Stimulated activated memory B cell treated with anti-CD40 and anti-IgM and Interleukin-4, amounts not matched to agents 10 μg/mL and 1 μg/mL and 100 μg/mL, for 72 hours (primary cell): Measurements from ENCODE around the gene HECTD2.
"Not testable (repeated sequence)": the region's sequence is repeated elsewhere in the genome, so short reads cannot be mapped to it uniquely, and the experiment has no call there.

Experiments
- ATAC-seq: fragments of 150-1000 bp; cut with Tn5 transposase; 2 replicates; pipeline ENCODE4 v1.10.0; 2021
- H3K27ac Mint-ChIP-seq: one replicate; pipeline ENCODE4 v1.8.0; 2022; ENCODE audit warnings: mild to moderate bottlenecking, mixed read lengths
- H3K27me3 Mint-ChIP-seq: one replicate; pipeline ENCODE4 v1.8.0; 2022; ENCODE audit warnings: mixed read lengths
- H3K36me3 Mint-ChIP-seq: one replicate; pipeline ENCODE4 v1.8.0; 2022; ENCODE audit warnings: mixed read lengths
- H3K4me1 Mint-ChIP-seq: one replicate; pipeline ENCODE4 v1.8.0; 2022; ENCODE audit warnings: mixed read lengths
- H3K4me3 Mint-ChIP-seq: one replicate; pipeline ENCODE4 v1.8.0; 2022; ENCODE audit warnings: mild to moderate bottlenecking, moderate library complexity, mixed read lengths
- H3K9me3 Mint-ChIP-seq: one replicate; pipeline ENCODE4 v1.8.0; 2022; ENCODE audit warnings: mixed read lengths

The HECTD2 gene

GRCh38 chr10:91435241-91435640 is 25.1 kb downstream of the HECTD2 start:
- no peak for ATAC-seq
- Mint-ChIP-seq H3K4me1 (peaks cover 7% of the 10 kb centered on the region), H3K27ac (no peak overlapping the region), H3K9me3 (peaks cover 6% of the 10 kb centered on the region), H3K36me3 (peaks cover 65% of the 10 kb centered on the region), H3K4me3 (no peak overlapping the region), H3K27me3 (no peaks in the 10 kb centered on the region)

DNA sequence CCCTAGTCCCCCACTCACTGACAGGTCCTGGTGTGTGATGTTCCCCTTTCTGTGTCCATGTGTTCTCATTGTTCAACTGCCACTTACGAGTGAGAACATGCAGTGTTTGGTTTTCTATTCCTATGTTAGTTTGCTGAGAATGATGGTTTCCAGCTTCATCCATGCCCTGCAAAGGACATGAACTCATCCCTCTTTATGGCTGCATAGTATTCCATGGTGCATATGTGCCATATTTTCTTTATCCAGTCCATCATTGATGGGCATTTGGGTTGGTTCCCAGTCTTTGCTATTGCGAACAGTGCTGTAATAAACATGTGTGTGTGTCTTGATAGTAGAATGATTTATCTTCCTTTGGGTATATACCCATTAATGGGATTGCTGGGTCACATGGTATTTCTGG is 28.1 kb downstream of the HECTD2 start:
- H3K4me1 Mint-ChIP-seq, H3K27me3 Mint-ChIP-seq, H3K9me3 Mint-ChIP-seq, ATAC-seq, H3K4me3 Mint-ChIP-seq, H3K27ac Mint-ChIP-seq: not testable (repeated sequence)
- peaks cover 42% of the 10 kb centered on the region for H3K36me3 Mint-ChIP-seq

DNA sequence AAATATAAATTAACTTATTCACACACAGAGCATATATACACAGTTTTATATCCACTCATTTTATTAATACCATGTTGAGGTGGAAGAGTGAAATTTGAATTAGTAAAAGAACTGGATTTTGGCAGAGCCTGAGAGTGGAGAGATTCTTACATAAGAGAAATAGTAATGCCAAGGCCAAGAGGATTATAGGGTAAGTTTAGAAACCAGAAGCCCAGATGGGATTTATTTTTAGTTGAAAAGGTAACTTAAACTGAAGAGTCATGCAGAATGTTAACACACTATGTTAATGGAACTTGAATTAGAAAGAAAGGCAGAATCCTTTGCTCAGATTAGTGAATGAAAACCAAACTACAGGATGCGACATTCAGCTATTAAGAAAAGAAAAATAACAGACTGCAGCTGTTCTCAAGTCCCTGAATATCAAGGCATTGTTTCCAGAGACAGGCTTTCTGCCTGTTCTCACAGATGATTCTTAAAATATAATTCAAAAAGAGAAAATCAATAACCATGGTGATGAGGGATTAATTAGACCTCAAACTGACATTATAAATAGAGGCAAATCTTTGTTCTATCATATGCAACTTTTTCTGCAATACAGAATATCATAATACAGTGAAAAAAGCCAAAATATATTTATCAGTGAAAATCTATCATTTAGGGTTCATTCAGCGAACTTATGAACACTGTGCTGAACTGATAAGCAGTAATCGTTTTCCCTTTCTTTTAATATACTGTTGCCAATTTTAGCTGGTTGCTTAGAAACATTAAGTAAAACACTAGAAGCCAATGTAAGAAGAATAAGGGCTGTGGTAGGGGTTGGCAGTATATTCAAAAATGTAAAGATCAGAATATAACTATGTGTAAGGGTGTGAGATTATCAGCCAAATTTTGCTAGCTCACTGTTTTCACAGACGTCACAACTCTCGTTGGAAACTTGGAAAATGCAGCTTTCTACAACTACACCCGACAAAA is 34.4 kb downstream of the HECTD2 start:
- no peak for ATAC-seq
- peaks cover 8% of the 10 kb centered on the region for H3K4me1 Mint-ChIP-seq

GRCh38 chr10:91452063-91452462 is 41.9 kb downstream of the HECTD2 start:
- Mint-ChIP-seq H3K4me1 (no peaks in the 10 kb centered on the region), H3K36me3 (peaks cover 21% of the 10 kb centered on the region), H3K27ac (no peak overlapping the region), H3K27me3 (no peaks in the 10 kb centered on the region), H3K9me3 (peaks cover 20% of the 10 kb centered on the region), H3K4me3 (no peak overlapping the region)
- ATAC-seq = no peak

More for the DNA sequence above, 34.4 kb downstream of the HECTD2 start:
- H3K9me3 Mint-ChIP-seq = peaks cover 2% of the 10 kb centered on the region
- H3K36me3 Mint-ChIP-seq = peaks cover 25% of the 10 kb centered on the region
- H3K27me3 Mint-ChIP-seq = no peaks in the 10 kb centered on the region
- H3K4me3 Mint-ChIP-seq = no peak overlapping the region
- no peak overlapping the region for H3K27ac Mint-ChIP-seq

DNA sequence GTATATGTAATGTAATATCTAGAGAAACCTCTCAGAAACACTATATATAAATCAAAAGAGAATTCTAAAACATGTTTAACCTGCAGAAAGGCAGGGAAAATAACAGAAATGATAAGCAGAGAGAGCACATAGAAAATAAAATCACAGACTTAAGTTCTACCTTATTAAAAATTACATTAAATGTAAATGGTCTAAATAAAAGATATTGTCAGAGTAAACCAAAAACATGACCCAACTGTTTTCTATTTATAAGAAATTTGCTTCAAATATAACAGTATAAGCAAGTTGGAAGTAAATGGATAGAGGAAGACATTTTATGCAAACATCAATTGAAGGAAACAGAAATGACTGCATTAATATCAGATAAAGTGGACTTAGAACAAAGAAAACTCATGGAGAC is 43.4 kb downstream of the HECTD2 start:
- Mint-ChIP-seq H3K27ac (no peak overlapping the region), H3K9me3 (peaks cover 20% of the 10 kb centered on the region), H3K36me3 (peaks cover 21% of the 10 kb centered on the region), H3K4me1 (no peaks in the 10 kb centered on the region), H3K27me3 (no peaks in the 10 kb centered on the region), H3K4me3 (no peak overlapping the region)
- ATAC-seq = no peak

DNA sequence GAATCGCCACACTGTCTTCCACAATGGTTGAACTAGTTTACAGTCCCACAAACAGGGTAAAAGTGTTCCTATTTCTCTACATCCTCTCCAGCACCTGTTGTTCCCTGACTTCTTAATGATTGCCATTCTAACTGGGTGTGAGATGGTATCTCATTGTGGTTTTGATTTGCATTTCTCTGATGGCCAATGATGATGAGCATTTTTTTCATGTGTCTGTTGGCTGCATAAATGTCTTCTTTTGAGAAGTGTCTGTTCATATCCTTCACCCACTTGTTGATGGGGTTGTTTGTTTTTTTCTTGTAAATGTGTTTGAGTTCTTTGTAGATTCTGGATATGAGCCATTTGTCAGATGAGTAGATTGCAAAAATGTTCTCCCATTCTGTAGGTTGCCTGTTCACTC is 45.0 kb downstream of the HECTD2 start:
- Mint-ChIP-seq H3K36me3 (peaks cover 26% of the 10 kb centered on the region), H3K9me3 (peaks cover 20% of the 10 kb centered on the region)
- H3K27ac Mint-ChIP-seq, ATAC-seq, H3K4me3 Mint-ChIP-seq, H3K4me1 Mint-ChIP-seq, H3K27me3 Mint-ChIP-seq: not testable (repeated sequence)

- ATAC-seq = no peak
- no peak overlapping the region for H3K4me3 Mint-ChIP-seq
- no peak overlapping the region for H3K27ac Mint-ChIP-seq
- no peaks in the 10 kb centered on the region for H3K27me3 Mint-ChIP-seq
- peaks cover 44% of the 10 kb centered on the region for H3K36me3 Mint-ChIP-seq
- no peaks in the 10 kb centered on the region for H3K4me1 Mint-ChIP-seq
- H3K9me3 Mint-ChIP-seq = no peaks in the 10 kb centered on the region
Measured at GRCh38 chr10:91460681-91461080, 50.5 kb downstream of the HECTD2 start.

- ATAC-seq = no peak
- H3K27ac Mint-ChIP-seq = no peak overlapping the region
- no peaks in the 10 kb centered on the region for H3K27me3 Mint-ChIP-seq
- no peaks in the 10 kb centered on the region for H3K9me3 Mint-ChIP-seq
- no peak overlapping the region for H3K4me3 Mint-ChIP-seq
- H3K4me1 Mint-ChIP-seq = no peaks in the 10 kb centered on the region
- H3K36me3 Mint-ChIP-seq = peaks cover 57% of the 10 kb centered on the region
Measured at GRCh38 chr10:91462423-91462822, 52.3 kb downstream of the HECTD2 start.

DNA sequence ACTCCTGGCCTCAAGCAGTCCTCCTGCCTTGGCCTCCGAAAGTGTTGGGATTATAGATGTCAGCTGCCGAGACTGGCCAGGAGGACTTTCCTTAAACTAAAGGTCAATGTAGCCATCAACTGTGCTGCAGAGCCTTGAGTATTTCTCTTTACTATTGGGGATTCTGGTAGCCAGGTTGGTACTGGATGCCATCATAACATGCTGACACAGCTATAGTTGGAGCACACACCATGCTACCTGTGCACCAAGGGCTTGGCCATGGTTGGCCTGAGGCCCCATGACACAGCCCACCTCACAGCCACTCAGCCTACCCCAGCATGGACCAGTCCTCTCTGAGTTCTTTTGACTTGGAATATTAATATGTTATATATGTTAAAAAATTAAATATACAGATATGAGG is 54.4 kb downstream of the HECTD2 start:
- H3K27ac Mint-ChIP-seq = no peak overlapping the region

GRCh38 chr10:91465261-91465660 is 55.1 kb downstream of the HECTD2 start:
- Mint-ChIP-seq H3K4me3 (no peak overlapping the region), H3K36me3 (peaks cover 62% of the 10 kb centered on the region), H3K27me3 (no peaks in the 10 kb centered on the region), H3K9me3 (peaks cover 7% of the 10 kb centered on the region), H3K4me1 (no peaks in the 10 kb centered on the region), H3K27ac (no peak overlapping the region)
- ATAC-seq = no peak

More for the DNA sequence above, 54.4 kb downstream of the HECTD2 start:
- H3K36me3 Mint-ChIP-seq = peaks cover 68% of the 10 kb centered on the region
- peaks cover 7% of the 10 kb centered on the region for H3K9me3 Mint-ChIP-seq
- ATAC-seq = no peak
- H3K27me3 Mint-ChIP-seq = no peaks in the 10 kb centered on the region
- no peaks in the 10 kb centered on the region for H3K4me1 Mint-ChIP-seq
- no peak overlapping the region for H3K4me3 Mint-ChIP-seq

- Mint-ChIP-seq H3K9me3 (peaks cover 10% of the 10 kb centered on the region), H3K4me1 (no peaks in the 10 kb centered on the region), H3K36me3 (peaks cover 55% of the 10 kb centered on the region), H3K4me3 (no peak overlapping the region), H3K27ac (no peak overlapping the region), H3K27me3 (no peaks in the 10 kb centered on the region)
- ATAC-seq = no peak
Measured at GRCh38 chr10:91467114-91467513, 57.0 kb downstream of the HECTD2 start.

DNA sequence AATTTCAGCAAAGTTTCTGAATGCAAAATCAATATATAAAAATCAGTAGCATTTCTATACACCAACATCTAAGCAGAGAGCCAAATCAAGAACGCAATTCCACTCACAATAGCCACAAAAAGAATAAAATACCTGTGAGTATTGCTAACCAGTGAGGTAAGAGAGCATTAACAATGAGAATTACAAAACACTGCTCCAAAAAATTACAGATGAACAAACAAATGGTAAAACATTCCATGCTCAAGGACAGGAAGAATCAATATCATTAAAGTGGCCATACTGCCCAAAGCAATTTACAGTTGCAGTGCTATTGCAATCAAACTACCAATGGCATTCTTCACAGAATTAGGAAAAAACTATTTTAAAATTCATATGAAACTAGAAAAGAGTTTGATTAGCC is 61.5 kb downstream of the HECTD2 start:
- H3K36me3 Mint-ChIP-seq = peaks cover 17% of the 10 kb centered on the region

DNA sequence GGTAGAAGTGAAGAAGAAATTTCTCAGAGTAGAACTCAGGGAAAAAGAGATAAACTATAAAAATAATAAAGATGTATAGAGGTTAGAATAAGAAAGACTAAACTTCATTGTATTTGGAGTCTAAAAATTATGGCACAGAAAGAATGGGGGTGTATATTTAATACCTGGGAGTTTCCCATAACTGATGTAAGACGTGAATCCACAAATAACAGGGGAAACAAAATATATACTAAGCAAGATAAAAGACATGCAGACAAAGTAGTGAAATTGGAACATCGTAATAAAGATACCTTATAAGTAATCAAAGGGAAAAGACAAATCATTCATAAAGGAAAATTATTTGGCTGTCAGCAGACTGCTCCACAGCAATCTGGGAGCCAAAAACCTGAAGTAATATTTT is 62.8 kb downstream of the HECTD2 start:
- Mint-ChIP-seq H3K9me3 (peaks cover 6% of the 10 kb centered on the region), H3K27ac (no peak overlapping the region), H3K27me3 (no peaks in the 10 kb centered on the region), H3K36me3 (peaks cover 6% of the 10 kb centered on the region), H3K4me1 (no peaks in the 10 kb centered on the region), H3K4me3 (no peak overlapping the region)
- no peak for ATAC-seq

More for the DNA sequence above, 61.5 kb downstream of the HECTD2 start:
- no peak for ATAC-seq
- H3K27me3 Mint-ChIP-seq = no peaks in the 10 kb centered on the region
- peaks cover 10% of the 10 kb centered on the region for H3K9me3 Mint-ChIP-seq
- no peak overlapping the region for H3K27ac Mint-ChIP-seq
- H3K4me3 Mint-ChIP-seq = no peak overlapping the region
- no peaks in the 10 kb centered on the region for H3K4me1 Mint-ChIP-seq

GRCh38 chr10:91474009-91474408 is 63.9 kb downstream of the HECTD2 start:
- Mint-ChIP-seq H3K36me3 (no peaks in the 10 kb centered on the region), H3K4me1 (no peaks in the 10 kb centered on the region), H3K9me3 (peaks cover 3% of the 10 kb centered on the region), H3K4me3 (no peak overlapping the region), H3K27me3 (no peaks in the 10 kb centered on the region), H3K27ac (no peak overlapping the region)
- ATAC-seq = no peak

DNA sequence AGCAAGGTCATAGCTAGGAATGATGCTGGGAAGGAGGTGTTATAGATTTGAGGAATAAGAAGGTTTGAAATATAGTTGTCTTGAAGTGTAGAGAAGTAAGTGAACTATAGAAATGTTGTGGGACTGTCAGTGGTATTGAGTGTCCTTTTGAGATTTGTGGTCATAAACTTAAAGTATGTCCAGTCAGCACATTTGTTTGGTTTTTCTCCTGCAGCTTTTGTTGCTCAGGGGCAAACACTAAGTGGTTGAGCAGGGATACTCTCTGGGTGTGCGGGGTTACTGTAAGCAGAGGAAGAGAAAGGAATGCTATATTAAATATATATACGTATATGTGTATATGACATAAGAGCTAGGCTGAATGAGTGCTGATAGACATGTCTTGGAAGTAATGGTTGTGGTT is 67.1 kb downstream of the HECTD2 start:
- H3K9me3 Mint-ChIP-seq = no peaks in the 10 kb centered on the region
- H3K27me3 Mint-ChIP-seq = no peaks in the 10 kb centered on the region
- H3K36me3 Mint-ChIP-seq = no peaks in the 10 kb centered on the region
- H3K4me1 Mint-ChIP-seq = no peaks in the 10 kb centered on the region
- no peak for ATAC-seq
- H3K4me3 Mint-ChIP-seq = no peak overlapping the region
- no peak overlapping the region for H3K27ac Mint-ChIP-seq

DNA sequence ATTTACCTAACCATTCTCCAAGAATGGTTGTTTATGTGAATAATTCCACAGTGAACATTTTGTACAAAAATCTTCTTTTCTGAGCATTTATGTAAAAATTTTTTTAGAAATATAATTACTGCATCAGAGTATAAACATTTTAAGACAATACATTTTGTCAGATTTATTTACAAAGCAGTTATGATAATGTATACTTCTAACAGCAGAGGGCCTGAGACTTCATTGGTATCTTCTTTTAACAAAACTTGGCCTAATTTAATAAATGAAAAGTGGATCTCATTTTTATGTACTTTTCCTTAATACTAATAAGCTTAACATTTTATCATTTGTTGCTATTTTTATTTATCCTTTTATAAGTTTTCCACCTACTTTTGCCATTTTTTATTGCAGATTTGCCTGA is 69.4 kb downstream of the HECTD2 start:
- peaks cover 5% of the 10 kb centered on the region for H3K36me3 Mint-ChIP-seq
- H3K4me1 Mint-ChIP-seq = no peaks in the 10 kb centered on the region
- ATAC-seq = no peak
- no peak overlapping the region for H3K4me3 Mint-ChIP-seq
- no peaks in the 10 kb centered on the region for H3K9me3 Mint-ChIP-seq
- no peak overlapping the region for H3K27ac Mint-ChIP-seq
- H3K27me3 Mint-ChIP-seq = no peaks in the 10 kb centered on the region
